ENCODE data around the gene XPNPEP2.

Gene XPNPEP2

DNA sequence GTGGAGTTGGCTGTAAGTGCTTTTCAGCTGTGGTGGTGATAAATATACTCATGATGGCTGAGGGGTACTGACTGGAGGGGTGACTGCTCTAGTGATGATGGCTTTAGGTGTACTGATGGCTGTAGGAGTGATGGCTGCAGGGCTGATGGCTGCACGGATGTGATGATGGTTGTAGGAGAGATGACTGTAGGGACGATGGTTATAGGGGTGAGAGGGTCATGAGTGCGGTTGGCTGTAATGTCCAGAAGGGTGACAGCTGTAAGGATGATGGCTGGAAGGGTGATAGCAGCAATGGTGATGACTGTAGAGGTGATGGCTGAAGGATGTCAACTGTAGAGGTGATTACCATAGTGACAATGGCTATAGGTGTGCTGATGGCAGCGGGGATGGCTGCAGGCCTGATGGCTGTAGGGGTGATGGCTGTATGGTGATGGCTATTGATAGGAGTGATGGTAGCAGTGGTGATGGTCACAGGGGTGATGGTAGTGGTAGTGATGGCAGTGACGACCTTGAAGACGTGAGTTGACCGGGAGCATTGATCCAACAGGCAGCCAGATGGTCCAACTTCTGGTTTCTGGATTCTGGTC is 40.4 kb downstream of the XPNPEP2 start:
- in situ Hi-C loops (cut with MboI; ENCODE audit: low sequenced_read_pairs), result no loop called here

DNA sequence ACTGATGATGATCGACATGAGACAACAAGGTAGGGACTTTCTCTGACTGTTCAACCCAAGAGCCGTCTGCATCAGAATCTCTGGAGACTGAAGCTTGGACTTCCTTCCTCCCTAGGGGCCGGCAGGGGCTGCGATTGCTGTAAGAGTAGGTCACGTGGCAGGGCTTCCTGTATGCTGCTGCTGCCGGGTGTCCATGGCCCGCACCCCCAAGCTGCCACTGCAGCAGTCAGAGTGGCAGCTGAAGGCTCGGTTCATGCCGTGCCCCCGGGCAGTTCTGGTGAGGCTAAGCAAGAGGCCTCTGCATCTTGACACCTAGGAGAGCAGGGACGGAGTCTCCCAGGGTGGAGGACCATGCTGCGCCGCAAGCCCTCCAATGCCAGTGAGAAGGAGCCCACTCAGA is 41.0 kb downstream of the XPNPEP2 start, which contains the start of gene SASH3:
SASH3 (plus strand) TSS at position 203 of the 400 bp plus-strand sequence; CDS start at position 352, 149 bp downstream.
- in situ Hi-C loops (cut with MboI; ENCODE audit: low sequenced_read_pairs), result no loop called here

DNA sequence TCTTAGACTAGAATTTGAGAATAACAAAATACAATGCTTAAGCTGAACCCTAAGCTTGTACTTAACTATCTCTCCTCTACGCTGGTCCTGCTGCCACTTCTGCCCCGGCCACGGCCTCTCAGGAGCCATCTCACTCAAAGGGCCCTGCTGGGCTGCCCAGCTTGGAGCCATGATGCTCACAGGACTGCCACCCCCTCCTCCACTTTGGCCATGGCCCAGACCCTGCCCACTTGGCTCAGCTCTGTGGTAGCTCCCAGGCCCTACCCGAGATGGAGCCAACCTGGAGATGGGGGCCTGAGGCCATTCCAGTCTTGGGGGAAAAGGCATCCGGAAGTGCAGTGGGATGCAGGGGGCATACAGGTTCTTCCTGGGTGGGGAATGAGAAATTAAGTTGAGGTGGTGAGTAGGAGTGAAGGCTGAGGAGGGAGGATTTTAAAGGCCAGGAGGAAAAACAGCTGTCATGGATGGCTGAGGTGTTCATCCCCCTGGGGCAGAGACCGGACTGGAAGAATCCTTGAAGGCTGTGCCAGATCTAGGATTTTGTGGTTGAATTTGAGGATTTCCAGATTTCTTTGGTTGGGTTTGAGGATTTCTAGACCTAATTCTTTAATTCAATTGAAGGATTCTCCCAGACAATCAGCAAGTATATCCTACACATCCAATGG is 41.8 kb downstream of the XPNPEP2 start:
- in situ Hi-C loops (cut with MboI; ENCODE audit: low sequenced_read_pairs), result no loop called here

DNA sequence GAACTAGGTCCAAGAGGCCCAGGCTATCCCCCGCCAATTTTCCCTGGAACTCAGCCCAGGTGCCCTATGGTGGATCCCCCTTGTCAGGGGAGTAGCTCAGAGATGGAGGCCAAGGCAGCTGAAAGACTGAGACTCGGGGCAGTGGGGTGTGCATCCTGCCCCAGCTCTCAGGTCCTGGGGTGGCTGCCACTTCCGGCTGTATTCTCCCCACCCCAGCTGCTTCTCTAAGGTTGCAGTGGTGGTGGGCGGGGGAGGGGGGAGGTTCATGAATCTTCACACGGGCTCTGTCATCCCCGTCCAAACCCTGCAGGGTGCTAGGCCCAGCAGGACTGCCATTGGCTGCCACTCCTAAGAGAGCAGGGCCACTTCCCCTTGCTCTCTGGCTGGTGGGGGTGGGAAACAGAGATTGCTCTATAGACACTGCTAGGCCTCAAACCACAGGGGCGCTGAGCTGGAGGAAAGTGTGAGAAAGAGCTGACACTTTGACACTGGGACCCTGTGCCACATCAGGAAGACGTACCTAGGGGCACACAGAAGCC is 42.4 kb downstream of the XPNPEP2 start:
- in situ Hi-C loops (cut with MboI; ENCODE audit: low sequenced_read_pairs), result no loop called here

DNA sequence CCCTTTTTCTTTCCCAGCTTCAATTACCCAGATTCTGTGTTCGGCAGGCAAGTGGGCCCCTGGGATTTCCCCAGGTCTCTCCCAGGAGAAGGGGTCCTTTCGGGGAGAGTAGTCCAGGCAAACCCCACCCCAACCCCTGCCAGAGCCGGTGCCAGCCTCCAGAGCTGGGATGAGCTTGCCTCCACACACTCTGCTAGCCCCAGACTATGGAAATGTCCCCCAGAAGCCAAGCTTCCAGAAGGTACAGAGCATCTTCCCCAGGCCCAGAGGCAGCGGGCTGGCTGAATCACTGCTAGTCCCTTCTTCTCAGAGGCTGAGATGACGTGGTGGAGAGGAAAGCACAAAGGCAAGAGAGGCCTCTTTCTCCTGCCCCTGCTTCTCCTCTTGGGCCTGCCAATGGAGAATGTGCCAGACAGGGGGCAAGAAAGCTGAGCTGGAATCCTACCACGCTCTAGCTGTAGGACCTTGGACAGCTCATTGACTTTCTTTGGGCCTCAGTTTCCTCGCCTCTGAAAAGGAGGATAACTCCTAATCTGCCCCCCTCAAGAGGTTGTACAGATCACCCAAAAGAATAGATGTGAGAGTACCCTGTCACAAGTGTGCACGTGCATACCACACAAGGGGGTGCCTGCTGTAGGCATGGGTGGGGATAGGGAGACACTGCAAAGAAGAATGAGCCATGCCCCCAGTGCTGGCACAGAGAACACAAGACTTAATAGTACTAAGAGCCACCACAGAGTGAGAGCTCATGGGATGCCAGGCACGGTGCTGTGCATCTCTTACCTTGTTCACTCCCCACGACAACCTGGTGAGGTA is 43.1 kb downstream of the XPNPEP2 start:
- in situ Hi-C loops (cut with MboI; ENCODE audit: low sequenced_read_pairs), result no loop called here

DNA sequence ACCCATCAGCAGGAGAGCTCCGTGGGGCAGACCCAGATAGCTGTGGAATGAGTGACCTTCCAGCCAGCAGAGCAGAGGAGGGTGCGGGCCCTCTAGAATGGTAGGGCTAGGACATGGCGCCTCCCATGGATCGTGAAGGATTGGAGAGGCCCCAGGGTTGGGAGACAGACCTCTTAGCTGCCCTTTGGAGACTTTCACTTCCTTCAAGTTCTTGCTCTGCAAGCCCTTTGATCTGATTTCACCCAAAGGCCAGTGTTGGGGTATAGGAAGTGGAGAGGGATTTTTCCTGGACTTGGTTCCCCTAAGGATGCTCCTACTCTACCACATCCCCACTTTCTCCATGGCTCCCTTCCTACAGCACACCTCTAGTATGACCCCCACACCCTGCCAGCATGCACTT is 43.9 kb downstream of the XPNPEP2 start:
- in situ Hi-C loops (cut with MboI; ENCODE audit: low sequenced_read_pairs), result no loop called here

DNA sequence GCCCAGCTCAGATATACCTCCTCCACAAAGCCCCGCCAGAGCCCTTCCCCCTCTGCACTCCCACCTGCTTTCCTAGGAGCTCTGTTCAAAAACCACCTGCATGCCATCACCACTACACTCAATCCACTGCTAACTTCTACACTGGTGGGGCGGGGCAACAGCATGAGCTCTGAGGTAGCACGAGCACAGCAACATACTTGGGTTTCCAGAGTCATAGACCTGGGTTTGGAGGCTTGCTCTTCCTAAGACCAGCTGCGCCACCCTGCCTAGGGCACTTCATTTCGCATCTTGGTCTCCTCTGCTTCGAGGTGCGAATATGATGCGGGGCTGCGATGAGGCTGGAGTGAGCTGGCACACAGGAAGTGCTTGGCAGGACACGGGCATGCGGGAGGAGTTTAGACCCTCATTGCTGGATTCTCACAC is 44.5 kb downstream of the XPNPEP2 start:
- in situ Hi-C loops (cut with MboI; ENCODE audit: low sequenced_read_pairs), result no loop called here

DNA sequence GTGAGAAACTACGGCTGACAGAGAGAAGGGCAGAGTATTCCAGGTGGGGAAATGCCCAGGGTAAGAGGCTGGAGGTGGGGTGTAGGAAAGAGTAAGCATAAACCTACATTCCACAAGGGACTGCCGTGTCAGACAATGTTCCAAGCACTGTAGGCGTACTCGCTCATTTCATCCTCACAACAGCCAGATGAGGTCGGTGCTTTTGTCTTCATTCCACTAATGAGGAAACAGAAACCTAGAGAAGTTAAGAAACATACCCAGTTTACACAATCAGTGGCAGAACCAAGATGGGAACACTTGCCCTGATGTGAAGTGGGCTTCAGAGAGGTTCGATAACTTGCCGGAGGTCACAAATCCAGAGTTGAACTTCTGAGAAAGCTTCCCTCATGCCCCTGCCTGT is 45.6 kb downstream of the XPNPEP2 start:
- in situ Hi-C loops (cut with MboI; ENCODE audit: low sequenced_read_pairs), result no loop called here

DNA sequence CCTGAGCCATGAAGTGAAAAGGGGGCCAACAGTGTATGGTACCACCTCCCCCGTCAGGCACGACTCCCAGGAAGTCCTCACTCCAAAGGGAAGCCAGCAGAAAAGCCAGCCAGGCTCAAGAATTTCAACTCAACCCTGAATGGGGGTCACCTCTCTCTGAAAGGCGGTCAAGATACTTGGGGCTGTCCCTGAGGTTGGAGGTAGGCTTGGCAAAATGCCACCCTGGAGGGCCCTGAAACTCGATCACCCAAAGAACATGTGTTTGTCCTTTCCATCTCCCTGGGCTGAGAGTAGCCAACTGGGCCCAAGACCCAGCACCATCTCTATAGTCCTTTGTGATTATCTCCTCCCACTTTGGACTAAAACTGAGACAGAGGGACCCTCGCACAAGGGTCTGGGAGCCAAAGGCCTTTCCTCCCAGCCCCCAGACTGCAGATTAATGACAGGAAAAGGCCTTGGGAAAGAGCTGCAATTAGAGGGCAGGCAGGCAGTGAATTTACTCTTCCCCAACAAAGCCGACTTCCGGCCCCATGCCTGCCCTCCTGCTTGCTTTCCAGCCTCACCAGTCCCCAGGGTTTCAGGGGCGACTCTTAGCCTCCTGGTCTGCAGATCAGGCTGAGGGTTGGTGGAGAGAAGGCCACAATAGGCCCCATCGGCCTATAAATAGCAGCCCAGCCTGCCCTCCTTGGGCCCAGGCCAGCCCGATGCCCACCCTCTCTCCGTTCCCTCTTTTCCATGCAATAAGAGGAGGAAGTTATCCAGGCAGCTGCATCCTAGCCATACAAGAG is 46.6 kb downstream of the XPNPEP2 start:
- in situ Hi-C loops (cut with MboI; ENCODE audit: low sequenced_read_pairs), result no loop called here

DNA sequence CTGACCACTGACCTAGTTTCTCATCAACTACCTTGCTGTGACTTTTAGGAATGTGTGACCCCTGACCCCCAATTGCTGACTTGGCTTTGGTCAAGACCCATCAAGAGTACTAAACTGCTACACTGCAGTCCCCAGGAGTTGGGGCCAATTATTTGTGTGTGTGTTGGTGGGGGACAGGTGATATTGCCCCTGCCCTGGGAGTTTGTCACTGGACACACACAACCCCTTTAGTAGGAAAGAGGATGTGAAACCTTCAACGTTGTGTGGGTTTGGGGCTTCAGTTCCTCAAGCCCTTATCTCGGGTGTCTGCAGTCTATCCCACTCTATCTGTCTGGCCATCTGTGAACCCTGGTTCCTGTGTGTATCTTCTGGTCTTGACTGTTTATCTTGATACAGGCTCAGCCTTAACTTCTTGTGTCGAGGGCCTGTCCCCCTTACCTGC is 47.5 kb downstream of the XPNPEP2 start:
- in situ Hi-C loops (cut with MboI; ENCODE audit: low sequenced_read_pairs), result no loop called here

DNA sequence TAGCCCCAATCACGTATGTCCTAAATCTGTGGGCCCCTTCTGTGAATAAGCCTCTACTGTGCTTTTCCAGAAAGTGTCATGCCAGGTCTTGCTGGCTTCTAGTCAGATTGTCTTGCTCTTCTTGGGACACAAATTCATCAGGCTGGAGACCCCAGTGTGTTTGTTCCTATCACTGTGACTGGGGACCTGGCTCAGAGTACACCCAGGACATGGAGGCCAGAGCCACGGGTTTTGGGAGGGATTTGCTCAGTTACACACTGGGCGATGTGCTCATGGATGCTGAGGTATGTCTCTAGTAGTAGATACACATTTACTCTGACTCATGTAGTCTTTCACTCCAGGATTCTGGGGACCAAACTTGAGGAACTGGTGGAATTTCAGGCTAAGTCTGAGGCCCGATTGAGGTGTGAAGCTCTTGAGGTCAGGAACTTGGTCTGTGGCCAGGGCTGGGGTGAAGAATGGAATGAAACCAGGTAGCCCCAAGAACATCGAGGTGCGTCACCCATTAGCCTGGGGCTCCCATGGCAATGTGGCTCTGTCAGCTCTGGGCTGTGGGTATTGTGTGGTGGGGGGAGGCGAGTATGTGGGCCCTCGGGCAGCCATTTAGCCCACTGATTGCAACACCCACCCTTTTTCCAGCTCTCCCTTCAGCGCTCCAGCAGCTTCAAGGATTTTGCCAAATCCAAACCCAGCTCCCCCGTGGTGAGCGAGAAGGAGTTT is 48.7 kb downstream of the XPNPEP2 start:
- in situ Hi-C loops (cut with MboI; ENCODE audit: low sequenced_read_pairs), result no loop called here

DNA sequence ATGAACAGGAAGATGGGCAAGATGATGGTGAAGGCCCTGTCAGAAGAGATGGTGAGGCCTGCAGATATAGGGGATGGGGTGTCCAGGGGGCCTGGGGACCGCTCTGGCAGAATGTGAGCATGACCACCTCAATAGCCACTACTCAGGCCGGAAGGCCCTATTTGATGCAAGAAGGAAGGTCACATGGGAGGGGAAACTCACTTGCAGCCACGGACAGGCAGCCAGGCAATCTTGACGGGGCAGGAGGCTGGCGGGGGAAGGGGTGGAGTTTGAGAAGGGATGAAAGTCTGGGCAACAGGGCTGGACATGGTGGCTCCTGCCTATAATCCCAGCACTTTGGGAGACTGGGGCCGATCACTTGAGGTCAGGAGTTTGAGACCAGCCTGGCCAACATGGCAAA is 49.7 kb downstream of the XPNPEP2 start:
- in situ Hi-C loops (cut with MboI; ENCODE audit: low sequenced_read_pairs), result no loop called here

DNA sequence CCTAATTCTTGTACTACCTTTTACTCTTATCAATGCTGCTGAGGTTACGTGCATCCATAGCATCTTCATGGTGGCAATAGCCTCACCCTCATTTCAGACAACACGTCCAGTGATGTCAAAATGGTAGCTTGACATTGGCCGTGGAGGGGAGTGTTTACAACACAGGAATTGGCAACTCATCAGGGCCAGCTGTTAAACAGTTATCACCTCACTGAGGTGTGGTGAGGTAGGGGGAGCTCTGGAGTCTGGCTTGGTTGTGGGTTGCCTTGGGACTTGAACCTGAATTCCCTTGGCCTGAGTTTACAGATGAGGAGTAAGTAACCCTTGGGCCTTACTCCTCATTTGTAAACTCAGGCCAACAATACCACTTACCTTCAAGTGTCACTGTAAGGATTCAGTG is 51.4 kb downstream of the XPNPEP2 start:
- in situ Hi-C loops (cut with MboI; ENCODE audit: low sequenced_read_pairs), result no loop called here

DNA sequence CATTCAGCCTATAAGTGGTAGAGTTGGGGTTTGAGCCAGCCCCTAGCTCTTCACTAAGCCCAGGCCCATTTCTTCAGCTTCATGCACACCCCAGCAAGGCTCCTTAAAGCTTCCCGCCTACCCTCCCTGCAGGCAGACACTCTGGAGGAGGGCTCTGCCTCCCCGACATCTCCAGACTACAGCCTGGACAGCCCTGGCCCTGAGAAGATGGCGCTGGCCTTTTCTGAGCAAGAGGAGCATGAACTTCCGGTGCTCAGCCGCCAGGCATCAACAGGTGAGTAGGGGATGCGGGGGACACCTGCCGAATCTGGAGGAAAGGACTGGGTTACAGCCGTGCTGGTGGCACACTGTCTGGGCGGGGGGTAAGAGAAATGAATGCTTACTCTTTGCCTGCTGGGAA is 52.0 kb downstream of the XPNPEP2 start:
- in situ Hi-C loops (cut with MboI; ENCODE audit: low sequenced_read_pairs), result no loop called here

DNA sequence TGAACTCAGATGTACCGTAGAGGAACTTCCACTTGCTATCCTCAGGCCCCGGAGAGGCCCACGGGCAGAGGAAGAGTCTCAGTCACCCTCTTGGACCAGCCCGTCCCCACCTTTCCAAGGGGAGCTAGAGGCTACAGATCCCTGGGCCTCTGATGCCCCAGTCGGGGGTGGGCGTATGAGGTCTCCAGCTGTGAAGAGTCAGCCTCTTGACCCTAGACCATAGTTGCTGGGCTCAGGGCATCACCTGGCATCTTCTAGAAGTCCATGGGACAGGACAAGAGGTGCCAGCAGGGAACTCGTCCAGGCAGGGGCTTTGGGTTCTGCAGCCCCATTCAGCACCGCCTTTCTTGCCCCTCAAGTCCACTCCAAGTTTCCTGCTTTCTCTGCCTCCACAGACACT is 52.6 kb downstream of the XPNPEP2 start:
- in situ Hi-C loops (cut with MboI; ENCODE audit: low sequenced_read_pairs), result no loop called here

DNA sequence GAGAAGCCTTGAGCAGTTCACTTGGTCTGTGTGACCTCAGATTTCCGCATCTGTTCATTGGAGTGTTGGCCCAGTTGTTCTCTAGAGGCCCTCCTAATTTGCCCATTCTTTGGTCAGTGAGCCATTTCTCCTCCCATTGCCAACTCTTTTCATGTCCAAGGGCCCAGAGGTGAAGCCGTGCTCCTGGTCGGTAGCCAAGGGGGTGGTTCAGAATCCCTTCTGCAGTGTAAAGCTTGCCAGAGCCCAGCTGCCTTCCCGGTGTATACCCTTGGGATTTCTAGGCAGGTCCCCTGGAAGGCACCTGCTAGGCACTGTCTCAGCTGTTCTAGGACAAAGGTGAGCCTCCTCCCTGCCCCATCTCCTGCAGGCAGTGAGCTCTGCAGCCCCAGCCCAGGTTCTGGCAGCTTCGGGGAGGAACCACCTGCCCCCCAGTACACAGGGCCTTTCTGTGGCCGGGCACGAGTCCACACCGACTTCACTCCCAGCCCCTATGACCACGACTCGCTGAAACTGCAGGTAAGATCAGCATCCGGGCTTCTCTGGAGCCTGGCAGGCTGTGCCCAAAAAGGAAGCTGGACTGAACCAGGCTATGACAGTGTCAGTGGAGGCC is 53.3 kb downstream of the XPNPEP2 start:
- in situ Hi-C loops (cut with MboI; ENCODE audit: low sequenced_read_pairs), result no loop called here

DNA sequence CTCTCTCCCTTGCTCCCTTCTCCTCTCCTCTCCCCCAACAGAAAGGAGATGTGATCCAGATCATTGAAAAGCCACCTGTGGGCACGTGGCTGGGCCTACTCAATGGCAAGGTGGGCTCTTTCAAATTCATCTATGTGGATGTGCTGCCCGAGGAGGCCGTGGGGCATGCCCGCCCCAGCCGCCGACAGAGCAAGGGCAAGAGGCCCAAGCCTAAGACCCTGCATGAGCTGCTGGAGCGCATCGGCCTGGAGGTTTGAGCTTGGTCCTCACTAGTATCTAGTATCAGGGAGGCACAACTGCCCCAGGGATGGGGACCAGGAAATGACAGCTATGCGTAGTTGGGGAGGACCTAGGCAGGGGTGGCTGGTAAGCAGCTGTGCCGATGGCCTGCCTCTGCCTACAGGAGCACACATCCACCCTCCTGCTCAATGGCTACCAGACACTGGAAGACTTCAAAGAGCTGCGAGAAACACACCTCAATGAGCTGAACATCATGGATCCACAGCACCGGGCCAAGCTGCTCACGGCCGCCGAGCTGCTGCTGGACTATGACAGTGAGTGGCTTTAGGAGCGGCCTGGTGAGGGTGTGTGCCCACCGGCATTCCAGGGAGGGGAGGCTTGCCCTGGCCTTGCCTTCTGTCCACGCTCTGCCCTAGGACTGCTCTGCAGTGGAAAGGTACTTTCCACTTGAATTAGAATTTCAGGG is 54.0 kb downstream of the XPNPEP2 start:
- in situ Hi-C loops (cut with MboI; ENCODE audit: low sequenced_read_pairs), result no loop called here

DNA sequence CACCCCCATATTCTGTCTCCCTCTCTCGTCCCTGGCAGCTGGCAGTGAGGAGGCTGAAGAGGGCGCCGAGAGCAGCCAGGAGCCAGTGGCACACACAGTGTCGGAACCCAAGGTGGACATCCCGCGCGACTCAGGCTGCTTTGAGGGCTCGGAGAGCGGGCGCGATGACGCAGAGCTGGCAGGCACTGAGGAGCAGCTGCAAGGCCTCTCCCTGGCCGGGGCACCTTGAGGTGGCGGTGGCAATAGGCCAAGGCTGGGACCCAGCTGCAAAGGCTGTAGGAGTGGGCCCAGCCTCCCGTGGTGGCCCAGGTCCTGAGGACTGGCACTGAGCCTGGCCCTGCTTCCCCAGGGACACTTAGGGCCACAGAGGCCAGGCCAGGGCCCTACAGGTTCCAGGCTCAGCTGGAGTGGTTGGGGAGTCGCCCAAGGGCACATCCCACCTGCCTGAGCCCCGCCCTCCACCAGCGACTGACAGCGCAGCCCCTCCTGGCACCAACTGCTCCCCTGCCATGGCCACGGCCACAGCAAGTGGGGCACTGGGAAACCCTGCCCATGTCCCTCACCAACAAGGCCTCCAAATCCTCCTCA is 54.9 kb downstream of the XPNPEP2 start:
- in situ Hi-C loops (cut with MboI; ENCODE audit: low sequenced_read_pairs), result no loop called here

DNA sequence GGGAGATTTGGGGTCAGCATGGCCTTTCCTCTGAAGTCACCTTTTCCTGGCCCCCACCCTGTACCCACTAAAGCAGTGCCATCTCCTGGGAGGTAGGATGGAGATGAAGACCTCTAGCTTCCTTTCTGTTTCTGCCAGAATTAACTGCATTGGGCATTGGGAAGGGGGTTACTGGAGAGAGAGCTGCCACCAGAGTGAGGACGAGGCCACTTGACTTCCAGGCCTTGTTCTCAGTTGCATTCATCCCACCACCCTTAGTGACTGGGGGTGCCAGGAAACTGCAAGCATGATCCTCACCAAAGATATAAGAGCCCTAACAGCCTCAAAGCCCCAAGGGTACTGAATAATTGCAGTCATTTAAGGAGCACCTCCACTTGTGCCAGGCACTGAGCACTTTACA is 56.8 kb downstream of the XPNPEP2 start:
- in situ Hi-C loops (cut with MboI; ENCODE audit: low sequenced_read_pairs), result no loop called here
